HCT116 (cell line): ENCODE data around the gene E4F1. TPM values are rescaled to one million over a fixed set of nuclear protein-coding genes. Genes with fewer than 3 reads are reported as not detected.

Experiments
- ATAC-seq: fragments of 200-7000 bp; cut with Tn5 transposase; 2 replicates; pipeline ENCODE4 v1.9.1; 2020; ENCODE audit warnings: mild to moderate bottlenecking, moderate library complexity
- BruUV-seq: library from RNA; stranded (reverse); fragments of 400-500 nt; replicated peaks from 2 replicates; lab custom pipeline; 2021; lab: Mats Ljungman, UMichigan
- CTCF ChIA-PET: fragments of 300-600 bp; sonication (Branson Sonifier 250); formaldehyde crosslinking; loops from one replicate; lab custom pipeline; 2021; ENCODE audit warnings: antibody characterized with exemption; lab: Charles Lee
- POLR2A ChIA-PET: fragments of 300-600, 350-600 bp; sonication (Branson Sonifier 250); formaldehyde crosslinking; loops from one replicate; lab custom pipeline; 2021; ENCODE audit warnings: antibody characterized with exemption; lab: Charles Lee
- RAD21 ChIA-PET, 2 experiments: fragments of 300-600 bp; sonication (Branson Sonifier 250); formaldehyde crosslinking; loops; one replicate each; lab custom pipeline; 2023; ENCODE audit warnings: low total read pairs in 2 of 2; ENCODE audit not compliant: uncharacterized antibody in 2 of 2, unreplicated experiment in 2 of 2, low non-redundant PET in 1 of 2; lab: Charles Lee
- DNase-seq: peaks from one replicate; pipeline ENCODE4 v3.0.0-alpha.2; 2010; ENCODE audit warnings: low read depth, low spot score
- H2AFZ ChIP-seq: fragments of 200-600 bp; shearing (Covaris generic), sonication (generic); 2 replicates; pipeline ENCODE4 v1.6.1; 2017; ENCODE audit warnings: low read depth, mixed run types, mixed read lengths, antibody characterized with exemption, low read length; ENCODE audit not compliant: poor library complexity, severe bottlenecking
- H3K27ac ChIP-seq: 2 replicates; pipeline ENCODE4 v1.5.1; 2012; ENCODE audit warnings: low read depth, low read length
- H3K27me3 ChIP-seq: fragments of 200-600 bp; sonication (generic); 2 replicates; pipeline ENCODE4 v1.6.1; 2016; ENCODE audit warnings: mixed run types, low read length, mixed read lengths; ENCODE audit not compliant: insufficient read depth
- H3K36me3 ChIP-seq, 2 experiments: fragments of 200-500 bp in 1 of 2; fragments of 200-600 bp in 1 of 2; sonication (Bioruptor generic) in 1 of 2; sonication (generic) in 1 of 2; 2 replicates each; pipeline versions ENCODE4 v1.5.1 to v1.6.1; 2014 to 2016; ENCODE audit warnings: low read length in 2 of 2, inconsistent platforms in 1 of 2, mixed read lengths in 1 of 2, mixed run types in 1 of 2; ENCODE audit not compliant: insufficient read depth in 2 of 2, control insufficient read depth in 1 of 2
- H3K4me1 ChIP-seq, 2 experiments: fragments of 200-600 bp in 1 of 2; sonication (generic) in 1 of 2; 2 replicates each; pipeline versions ENCODE4 v1.5.1 to v1.6.1; 2012 to 2017; ENCODE audit warnings: low read length in 2 of 2, inconsistent platforms in 1 of 2, mild to moderate bottlenecking in 1 of 2, mixed read lengths in 1 of 2, mixed run types in 1 of 2, moderate library complexity in 1 of 2; ENCODE audit not compliant: insufficient read depth in 2 of 2, control insufficient read depth in 1 of 2
- H3K4me2 ChIP-seq: fragments of 200-600 bp; sonication (generic); 2 replicates; pipeline ENCODE4 v1.6.1; 2017; ENCODE audit warnings: mixed run types, low read length, mixed read lengths
- H3K4me3 ChIP-seq, 2 experiments: fragments of 200-600 bp in 1 of 2; sonication (generic) in 1 of 2; replicated peaks in 1 of 2; 2 replicates each; pipeline ENCODE4 v1.5.1; 2011 to 2016; ENCODE audit warnings: low read length in 2 of 2, control low read depth in 1 of 2, low read depth in 1 of 2, mild to moderate bottlenecking in 1 of 2, mixed read lengths in 1 of 2, mixed run types in 1 of 2
- H3K79me2 ChIP-seq: fragments of 200-600 bp; sonication (generic); 2 replicates; pipeline ENCODE4 v1.6.1; 2017; ENCODE audit warnings: mild to moderate bottlenecking, mixed run types, low read length, moderate library complexity, mixed read lengths; ENCODE audit not compliant: insufficient read depth
- H3K9ac ChIP-seq: fragments of 200-600 bp; sonication (generic); 2 replicates; pipeline ENCODE4 v1.6.1; 2016; ENCODE audit warnings: low read length, mixed read lengths
- H3K9me2 ChIP-seq: fragments of 200-600 bp; sonication (generic), shearing (Covaris generic); 2 replicates; pipeline ENCODE4 v1.6.1; 2017; ENCODE audit warnings: mixed run types, mild to moderate bottlenecking, moderate library complexity; ENCODE audit not compliant: insufficient read depth
- H3K9me3 ChIP-seq, 2 experiments: fragments of 200-500 bp in 1 of 2; fragments of 200-600 bp in 1 of 2; sonication (Bioruptor generic) in 1 of 2; sonication (generic) in 1 of 2; 2 replicates each; pipeline ENCODE4 v1.6.1; 2014 to 2017; ENCODE audit warnings: low read length in 2 of 2, mixed read lengths in 2 of 2, inconsistent platforms in 1 of 2, low read depth in 1 of 2, mild to moderate bottlenecking in 1 of 2, mixed run types in 1 of 2, moderate library complexity in 1 of 2; ENCODE audit not compliant: control insufficient read depth in 1 of 2, insufficient read depth in 1 of 2
- H4K20me1 ChIP-seq: fragments of 200-600 bp; sonication (generic), shearing (Covaris generic); 2 replicates; pipeline ENCODE4 v1.6.1; 2017; ENCODE audit warnings: mixed run types, mild to moderate bottlenecking, moderate library complexity; ENCODE audit not compliant: insufficient read depth
- ATF3 ChIP-seq: IDR thresholded peaks from 2 replicates; pipeline ENCODE4 v1.6.1; 2012
- ELF1 ChIP-seq: IDR thresholded peaks from 2 replicates; pipeline ENCODE4 v1.6.1; 2012; ENCODE audit warnings: low read depth, borderline replicate concordance
- EZH2 ChIP-seq: fragments of 200-600 bp; sonication (generic); IDR thresholded peaks from 2 replicates; pipeline ENCODE4 v1.6.1; 2017; ENCODE audit warnings: antibody characterized with exemption, mixed run types
- FOSL1 ChIP-seq: IDR thresholded peaks from 2 replicates; pipeline ENCODE4 v1.6.1; 2012; ENCODE audit warnings: low read depth
- POLR2AphosphoS5 ChIP-seq: IDR thresholded peaks from 2 replicates; pipeline ENCODE4 v1.6.1; 2011; ENCODE audit warnings: mild to moderate bottlenecking, low read depth, low read length, moderate library complexity
- RAD21 ChIP-seq: IDR thresholded peaks from 2 replicates; pipeline ENCODE4 v1.6.1; 2012; ENCODE audit warnings: low read depth, mild to moderate bottlenecking
- SP1 ChIP-seq: IDR thresholded peaks from 2 replicates; pipeline ENCODE4 v1.6.1; 2012; ENCODE audit warnings: low read depth
- TCF7L2 ChIP-seq: IDR thresholded peaks from 2 replicates; pipeline ENCODE4 v1.7.0; 2011; ENCODE audit warnings: borderline replicate concordance, inconsistent platforms; ENCODE audit not compliant: insufficient read depth, insufficient read length; ENCODE audit errors: extremely low read depth
- ZBTB33 ChIP-seq: IDR thresholded peaks from 2 replicates; pipeline ENCODE4 v1.6.1; 2011; ENCODE audit warnings: mild to moderate bottlenecking, low read length, moderate library complexity; ENCODE audit not compliant: insufficient replicate concordance; ENCODE audit errors: extremely low read depth
- intact Hi-C: fragments of 100-400 bp; cut with micrococcal nuclease; formaldehyde crosslinking; loops from 2 replicates; pipeline ENCODE4 v1.10.0; 2022
- total RNA-seq: library from RNA; stranded (reverse); gene quantifications from one replicate; pipeline ENCODE4 v1.2.1, GENCODE V29; 2021; ENCODE audit not compliant: unreplicated experiment

The E4F1 gene
- total RNA-seq, 1 experiment from 2014 or later: 40.7 TPM

- POLR2A ChIA-PET: no interaction called here
- CTCF ChIA-PET: no interaction called here
- no peak overlapping the region for H3K4me2 ChIP-seq
- no peak for DNase-seq
- no peaks in the 10 kb centered on the region for H3K9me3 ChIP-seq
- H3K9me2 ChIP-seq: no peaks in the 10 kb centered on the region
- H3K36me3 ChIP-seq: no peaks in the 10 kb centered on the region
- no peak overlapping the region for H3K4me3 ChIP-seq
- H3K27me3 ChIP-seq: no peaks in the 10 kb centered on the region
- H3K9ac ChIP-seq: no peak overlapping the region
- ATAC-seq: 0 out of 2 replicates have a peak, but pooled peaks have one; percentile 4
- BruUV-seq: no TSS peak
- H2AFZ ChIP-seq: no peak overlapping the region
- H3K79me2 ChIP-seq: no peaks in the 10 kb centered on the region
- RAD21 ChIA-PET: no interaction called here
- H3K27ac ChIP-seq: no peak overlapping the region
- intact Hi-C loops: no loop called here
- H4K20me1 ChIP-seq: no peaks in the 10 kb centered on the region
- TF ChIP-seq ELF1 (no peak), ATF3 (no peak), RAD21 (no peak), ZBTB33 (no peak), SP1 (no peak), EZH2 (no peak), POLR2AphosphoS5 (no peak), TCF7L2 (no peak), FOSL1 (no peak)
- H3K4me1 ChIP-seq: no peaks in the 10 kb centered on the region
Observed at GRCh38 chr16:2277466-2278271, 54.3 kb downstream of the E4F1 start.
